ENCODE measurements around the gene NFATC2IP. TPM values are rescaled to one million over a fixed set of nuclear protein-coding genes. Genes with fewer than 3 reads are reported as not detected.
A peak's percentile ranks its signal among the peaks of the same experiment; 100 is the strongest.

Gene NFATC2IP
- total RNA-seq (2014; rRNA removed; shearing (Covaris generic)) = 22.4 and 27.4 TPM in 2 replicates

DNA sequence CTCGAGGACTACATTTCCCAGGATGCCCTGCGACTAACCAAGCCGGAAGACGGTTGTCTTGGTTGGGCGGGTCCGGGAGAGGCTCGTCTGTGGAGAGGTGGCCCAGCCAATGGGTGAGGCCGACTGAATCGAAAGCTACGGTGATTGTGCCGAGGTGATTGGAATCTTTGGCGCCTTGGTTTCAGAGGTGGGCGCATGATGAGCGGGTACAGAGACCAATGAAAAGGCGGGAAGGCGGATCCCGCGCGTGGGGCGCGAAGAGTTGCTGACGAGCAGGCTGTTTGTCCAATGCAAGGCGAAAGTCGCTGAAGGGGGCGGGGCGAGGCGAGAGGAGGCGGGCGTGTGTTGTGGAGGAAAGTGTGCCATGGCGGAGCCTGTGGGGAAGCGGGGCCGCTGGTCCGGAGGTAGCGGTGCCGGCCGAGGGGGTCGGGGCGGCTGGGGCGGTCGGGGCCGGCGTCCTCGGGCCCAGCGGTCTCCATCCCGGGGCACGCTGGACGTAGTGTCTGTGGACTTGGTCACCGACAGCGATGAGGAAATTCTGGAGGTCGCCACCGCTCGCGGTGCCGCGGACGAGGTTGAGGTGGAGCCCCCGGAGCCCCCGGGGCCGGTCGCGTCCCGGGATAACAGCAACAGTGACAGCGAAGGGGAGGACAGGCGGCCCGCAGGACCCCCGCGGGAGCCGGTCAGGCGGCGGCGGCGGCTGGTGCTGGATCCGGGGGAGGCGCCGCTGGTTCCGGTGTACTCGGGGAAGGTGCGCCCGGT lies at the start of gene NFATC2IP:
NFATC2IP (plus strand) TSS at position 290 of the 762 bp plus-strand sequence; CDS start at position 365, 75 bp downstream.
- peak; percentile 100 for DNase-seq (ENCODE audit: low spot score)
- in situ Hi-C loops (cut with HindIII; ENCODE audit: low sequenced_read_pairs) = no loop called here

DNA sequence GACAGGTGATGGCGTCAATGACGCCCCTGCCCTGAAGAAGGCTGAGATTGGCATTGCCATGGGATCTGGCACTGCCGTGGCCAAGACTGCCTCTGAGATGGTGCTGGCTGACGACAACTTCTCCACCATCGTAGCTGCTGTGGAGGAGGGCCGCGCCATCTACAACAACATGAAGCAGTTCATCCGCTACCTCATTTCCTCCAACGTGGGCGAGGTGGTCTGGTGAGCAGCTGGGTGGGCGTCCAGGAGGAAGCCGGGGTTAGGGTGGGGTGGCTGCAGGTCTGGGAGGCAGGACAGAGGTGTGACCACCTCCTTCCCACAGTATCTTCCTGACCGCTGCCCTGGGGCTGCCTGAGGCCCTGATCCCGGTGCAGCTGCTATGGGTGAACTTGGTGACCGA lies 48.9 kb upstream of the NFATC2IP start:
- no peak for DNase-seq (ENCODE audit: low spot score)
- in situ Hi-C loops (cut with HindIII; ENCODE audit: low sequenced_read_pairs) = no loop called here

DNA sequence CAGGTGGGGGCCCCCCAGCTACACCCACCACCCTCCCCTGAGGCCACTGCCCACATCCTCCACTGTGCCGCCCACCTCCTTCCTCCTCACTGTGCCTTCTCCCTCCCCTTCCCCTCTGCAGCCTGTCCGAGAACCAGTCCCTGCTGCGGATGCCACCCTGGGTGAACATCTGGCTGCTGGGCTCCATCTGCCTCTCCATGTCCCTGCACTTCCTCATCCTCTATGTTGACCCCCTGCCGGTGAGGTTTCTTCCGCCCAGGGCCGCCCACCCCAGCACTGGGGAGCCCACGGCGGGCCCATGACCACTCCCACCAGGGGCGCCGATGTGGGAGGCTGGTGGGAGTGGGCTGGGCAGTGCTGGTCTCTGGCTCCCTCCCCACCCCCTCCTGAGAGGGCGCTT lies 47.8 kb upstream of the NFATC2IP start:
- DNase-seq (ENCODE audit: low spot score) = no peak
- in situ Hi-C loops (cut with HindIII; ENCODE audit: low sequenced_read_pairs) = no loop called here

DNA sequence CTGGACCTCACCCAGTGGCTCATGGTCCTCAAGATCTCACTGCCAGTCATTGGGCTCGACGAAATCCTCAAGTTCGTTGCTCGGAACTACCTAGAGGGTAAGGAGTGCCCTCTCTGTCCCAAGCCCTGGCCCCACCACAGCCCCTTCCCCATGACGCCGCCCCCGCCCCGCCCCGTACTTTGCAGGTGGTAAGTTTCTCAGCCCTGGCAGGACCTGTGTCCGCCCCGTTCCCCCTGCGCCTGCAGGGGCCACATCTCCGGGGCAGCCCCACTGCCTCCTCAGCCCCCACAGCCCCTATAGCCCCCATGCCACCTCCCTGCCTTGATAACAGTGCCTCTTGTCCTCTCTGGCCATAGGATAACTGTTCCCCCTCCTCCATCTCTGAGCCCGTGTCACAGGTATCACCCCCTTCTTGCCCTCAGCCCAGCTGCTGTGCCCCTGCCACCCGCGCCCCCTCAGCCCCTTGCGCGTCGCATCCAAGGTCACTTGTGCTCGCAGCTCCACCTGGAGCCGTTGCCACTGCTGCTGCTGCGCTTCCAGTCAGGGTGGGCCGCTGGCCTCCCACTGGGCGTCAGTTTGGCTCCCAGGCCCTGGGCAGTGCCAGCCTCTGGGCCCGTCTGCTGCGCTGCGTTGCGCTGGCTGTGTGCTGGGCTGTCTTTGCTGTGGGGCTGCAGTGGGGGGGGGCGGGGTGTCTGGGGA lies 47.2 kb upstream of the NFATC2IP start:
- no peak for DNase-seq (ENCODE audit: low spot score)
- in situ Hi-C loops (cut with HindIII; ENCODE audit: low sequenced_read_pairs) = no loop called here

DNA sequence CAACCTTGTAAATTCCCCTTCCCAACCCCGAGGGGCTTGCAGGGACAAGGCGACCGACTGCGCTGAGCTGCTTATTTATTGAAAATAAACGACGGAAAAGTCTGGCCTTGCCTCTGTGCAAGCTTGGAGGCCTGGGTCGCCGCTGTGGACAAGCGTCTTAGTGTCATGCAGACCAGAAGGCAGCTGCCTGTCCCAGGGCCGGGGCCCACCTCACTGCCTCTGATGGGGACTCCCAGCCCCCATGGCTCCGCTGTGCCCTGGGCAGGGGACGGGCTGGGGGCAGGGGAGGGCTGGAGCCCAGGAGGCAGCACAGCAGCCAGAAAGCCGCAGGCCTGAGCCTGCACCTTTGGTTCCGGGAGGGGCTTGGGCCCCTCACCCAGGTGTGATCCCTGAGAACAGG lies 46.4 kb upstream of the NFATC2IP start:
- in situ Hi-C loops (cut with HindIII; ENCODE audit: low sequenced_read_pairs) = no loop called here

DNA sequence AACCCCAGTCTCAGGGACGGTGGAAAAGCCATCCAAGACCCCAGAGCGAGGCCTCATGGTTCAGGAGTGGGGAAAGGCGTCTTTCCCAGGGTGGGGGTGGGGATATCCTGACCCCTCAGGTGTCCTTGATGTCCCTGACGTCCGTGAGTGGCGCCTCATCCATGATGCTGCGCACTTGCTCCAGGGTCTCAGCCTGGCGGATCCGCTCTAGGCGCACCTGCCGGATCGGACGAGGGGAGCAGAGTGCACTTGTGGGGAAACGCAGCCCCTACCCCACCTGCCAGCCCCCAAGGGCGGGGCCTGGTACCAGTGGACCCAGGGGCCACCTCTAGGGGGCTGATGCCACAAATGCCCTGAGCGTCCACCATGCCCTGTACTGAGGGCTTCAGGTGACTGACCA lies 45.9 kb upstream of the NFATC2IP start:
- in situ Hi-C loops (cut with HindIII; ENCODE audit: low sequenced_read_pairs) = no loop called here
- DNase-seq (ENCODE audit: low spot score) = no peak

More for the DNA sequence above, 46.4 kb upstream of the NFATC2IP start:
- no peak for DNase-seq (ENCODE audit: low spot score)

DNA sequence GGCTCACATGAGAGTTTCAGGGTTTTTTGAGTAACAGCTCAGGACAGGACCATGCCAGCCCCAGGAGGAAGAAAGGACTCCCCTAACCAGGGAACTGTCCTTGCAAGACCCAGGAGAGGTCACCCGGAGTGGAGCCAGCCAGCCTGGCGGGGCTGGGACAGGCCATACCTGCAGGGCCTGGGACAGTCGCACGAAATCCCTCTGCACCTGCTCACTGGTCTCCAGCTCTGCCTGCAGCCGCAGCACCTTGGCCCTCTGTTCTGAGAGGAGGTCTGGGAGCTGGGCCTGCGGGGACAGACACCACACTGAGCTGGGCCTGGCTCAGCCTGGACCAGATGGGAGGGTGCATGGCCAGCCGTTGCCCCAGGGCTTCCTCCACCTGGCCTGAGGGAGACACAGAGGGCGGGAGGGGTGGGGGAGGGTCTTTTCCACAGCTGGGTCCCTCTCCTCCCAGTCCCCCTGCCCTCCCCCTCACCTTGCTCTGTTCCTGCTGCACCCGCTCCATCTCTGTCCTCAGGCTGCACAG lies 45.4 kb upstream of the NFATC2IP start:
- in situ Hi-C loops (cut with HindIII; ENCODE audit: low sequenced_read_pairs) = no loop called here
- DNase-seq (ENCODE audit: low spot score) = no peak

DNA sequence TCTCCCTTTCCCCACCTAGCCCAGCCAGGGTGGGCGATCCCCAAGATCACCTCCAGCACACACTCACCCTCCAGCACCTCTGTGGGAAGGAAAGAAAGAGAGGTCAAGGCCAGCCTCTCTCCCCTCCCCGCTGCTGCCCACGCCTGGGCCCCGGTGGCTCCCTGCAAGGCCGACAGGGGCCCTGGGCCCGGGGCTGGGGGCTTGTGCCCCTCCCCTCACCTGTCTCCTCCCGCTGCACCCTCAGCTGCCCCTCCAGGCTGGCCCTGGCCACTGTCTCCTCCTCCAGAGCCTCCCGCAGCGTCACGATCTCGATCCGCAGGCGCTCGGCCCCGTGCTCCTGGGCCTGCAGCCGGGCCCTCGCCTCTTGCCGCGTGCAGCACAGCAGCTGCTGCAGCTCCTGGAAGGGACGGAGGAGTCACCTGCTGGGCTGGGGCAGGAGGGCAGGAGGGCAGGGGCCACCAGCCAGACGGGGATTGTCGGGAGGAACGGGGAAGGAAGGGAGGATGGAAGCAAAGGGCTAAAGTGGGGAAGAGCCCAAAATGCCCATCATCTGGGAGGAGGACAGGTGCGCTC lies 44.9 kb upstream of the NFATC2IP start:
- DNase-seq (ENCODE audit: low spot score) = no peak

DNA sequence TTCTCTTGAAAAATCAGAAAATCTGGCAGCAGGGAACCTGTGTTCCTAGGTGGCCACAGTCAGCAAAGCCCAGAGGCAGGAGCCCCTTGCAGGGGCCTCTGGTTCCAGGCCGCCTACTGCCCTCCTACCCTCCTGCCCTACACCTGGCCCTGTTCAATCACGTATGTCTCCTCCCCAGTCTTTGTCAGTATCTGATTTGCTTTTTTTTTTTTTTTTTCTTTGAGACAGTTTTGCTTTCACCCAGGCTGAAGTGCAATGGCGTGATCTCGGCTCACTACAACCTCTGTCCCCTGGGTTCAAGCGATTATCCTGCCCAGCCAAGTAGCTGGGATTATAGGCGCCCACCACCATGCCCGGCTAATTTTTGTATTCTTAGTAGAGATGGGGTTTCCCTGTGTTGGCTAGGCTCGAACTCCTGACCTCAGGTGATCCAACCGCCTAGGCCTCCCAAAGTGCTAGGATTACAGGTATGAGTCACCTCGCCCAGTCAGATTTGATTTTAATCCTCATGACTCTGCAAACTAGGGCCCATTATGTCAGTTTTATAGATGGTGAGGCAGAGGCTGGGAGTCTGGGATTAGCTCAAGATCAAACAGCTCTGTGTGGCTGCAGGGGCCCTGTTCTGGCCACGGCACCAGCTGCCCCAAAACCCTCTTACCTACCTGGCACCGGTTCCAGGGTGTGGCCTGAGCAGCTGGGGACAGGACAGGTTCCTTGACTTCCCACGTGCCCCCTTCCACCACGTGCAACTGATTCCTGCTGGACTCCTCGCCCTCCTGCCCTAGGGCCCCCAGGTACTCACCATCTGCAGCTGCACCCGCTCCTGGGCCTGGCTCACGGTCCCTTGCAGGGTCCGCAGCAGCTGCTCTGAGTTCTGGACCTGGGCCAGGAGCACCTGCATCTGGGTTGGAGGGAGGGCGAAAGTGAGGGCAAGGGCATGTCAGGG lies 40.4 kb upstream of the NFATC2IP start:
- no peak for DNase-seq (ENCODE audit: low spot score)

More for the DNA sequence above, 44.9 kb upstream of the NFATC2IP start:
- in situ Hi-C loops (cut with HindIII; ENCODE audit: low sequenced_read_pairs) = no loop called here

DNA sequence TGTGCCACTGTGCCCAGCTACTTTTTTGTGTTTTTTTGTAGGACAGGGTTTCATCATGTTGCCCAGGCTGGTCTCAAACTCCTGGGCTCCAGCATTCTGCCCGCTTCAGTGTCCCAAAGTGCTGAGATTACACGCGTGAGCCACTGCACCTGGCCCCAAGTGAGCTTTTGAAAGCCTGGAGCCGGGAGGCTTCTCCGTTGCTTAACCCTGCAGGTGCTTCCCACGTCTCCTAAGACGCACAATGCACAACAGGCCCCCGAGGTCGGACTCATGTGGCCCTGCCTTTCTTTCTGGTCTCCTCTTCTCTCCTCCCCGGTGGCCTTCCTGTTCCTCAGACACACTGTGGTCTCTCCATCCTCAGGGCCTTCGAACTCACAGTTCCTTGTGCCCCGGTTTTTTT lies 38.2 kb upstream of the NFATC2IP start:
- no peak for DNase-seq (ENCODE audit: low spot score)
- in situ Hi-C loops (cut with HindIII; ENCODE audit: low sequenced_read_pairs) = no loop called here

More for the DNA sequence above, 40.4 kb upstream of the NFATC2IP start:
- in situ Hi-C loops (cut with HindIII; ENCODE audit: low sequenced_read_pairs) = no loop called here

DNA sequence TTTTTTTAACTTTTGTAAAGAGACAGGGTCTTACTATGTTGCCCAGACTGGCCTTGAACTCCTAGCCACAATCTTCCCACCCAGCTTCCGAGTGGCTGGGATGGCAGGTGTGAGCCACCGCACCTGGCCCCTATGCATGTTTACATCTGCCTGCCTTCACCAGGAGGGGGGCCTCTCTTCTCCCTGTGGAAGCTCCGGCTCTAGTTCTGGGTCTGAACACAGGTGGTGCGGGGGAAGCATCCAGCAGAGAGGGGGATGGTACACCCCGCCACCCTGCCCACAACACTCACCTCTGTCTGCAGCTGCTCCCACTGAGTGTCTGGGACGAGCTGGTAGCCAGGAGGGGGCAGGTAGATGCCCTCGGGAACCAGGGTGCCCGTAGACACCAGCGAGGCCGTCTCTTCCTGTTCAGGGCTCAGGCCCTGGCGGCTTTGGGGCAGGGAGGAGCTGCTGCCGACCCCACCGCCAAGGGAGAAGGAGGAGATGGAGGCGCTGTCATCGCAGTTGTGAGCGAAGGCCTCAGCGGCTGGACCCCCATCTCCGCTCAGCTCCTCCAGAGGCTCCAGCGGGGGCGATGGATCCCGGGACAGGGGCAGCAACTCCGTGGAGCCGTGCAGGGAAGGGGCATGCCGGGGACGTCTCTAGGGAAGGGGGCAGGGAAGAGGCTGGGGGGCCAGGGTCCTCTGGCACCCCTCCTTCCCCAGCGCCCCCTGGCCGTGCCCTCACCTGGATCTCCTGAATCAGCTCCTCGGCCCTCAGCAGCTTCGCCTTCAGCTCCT lies 36.6 kb upstream of the NFATC2IP start:
- in situ Hi-C loops (cut with HindIII; ENCODE audit: low sequenced_read_pairs) = no loop called here
- no peak for DNase-seq (ENCODE audit: low spot score)

DNA sequence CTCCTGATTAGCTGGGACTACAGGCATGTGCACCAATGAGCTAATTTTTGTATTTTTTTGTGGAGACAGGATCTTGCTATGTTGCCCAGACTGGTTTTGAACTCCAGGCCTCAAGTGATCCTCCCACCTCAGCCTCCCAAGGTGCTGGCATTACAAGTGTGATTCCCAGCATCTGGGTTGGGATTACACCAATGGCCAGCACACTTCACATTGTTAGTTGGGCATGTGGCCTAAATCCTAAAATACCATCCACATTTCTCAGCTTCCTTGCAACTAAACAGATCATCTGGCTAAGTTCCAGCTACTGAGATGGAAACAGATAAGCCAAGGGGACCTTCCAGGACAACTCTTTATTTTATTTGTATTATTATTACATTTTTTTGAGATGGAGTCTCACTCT lies 35.6 kb upstream of the NFATC2IP start:
- in situ Hi-C loops (cut with HindIII; ENCODE audit: low sequenced_read_pairs) = no loop called here
- no peak for DNase-seq (ENCODE audit: low spot score)

DNA sequence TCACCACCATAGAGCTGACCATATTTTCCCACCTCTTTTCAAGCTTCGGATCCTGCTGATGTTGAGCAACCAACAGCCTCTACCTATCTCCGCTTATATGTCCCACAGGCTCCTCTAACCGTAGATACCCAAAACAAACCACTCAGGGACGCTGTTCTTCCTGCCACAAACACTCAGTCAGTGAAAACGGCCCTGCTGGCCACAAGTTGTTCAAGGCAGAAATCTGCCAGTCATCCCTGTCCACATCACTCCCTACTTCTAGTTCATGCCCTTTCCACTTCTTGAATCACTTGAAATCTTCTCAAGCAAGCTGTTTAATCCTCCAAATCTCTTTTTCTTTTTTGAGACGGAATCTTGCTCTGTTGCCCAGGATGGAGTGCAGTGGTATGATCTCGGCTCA lies 33.6 kb upstream of the NFATC2IP start:
- no peak for DNase-seq (ENCODE audit: low spot score)
- in situ Hi-C loops (cut with HindIII; ENCODE audit: low sequenced_read_pairs) = no loop called here

DNA sequence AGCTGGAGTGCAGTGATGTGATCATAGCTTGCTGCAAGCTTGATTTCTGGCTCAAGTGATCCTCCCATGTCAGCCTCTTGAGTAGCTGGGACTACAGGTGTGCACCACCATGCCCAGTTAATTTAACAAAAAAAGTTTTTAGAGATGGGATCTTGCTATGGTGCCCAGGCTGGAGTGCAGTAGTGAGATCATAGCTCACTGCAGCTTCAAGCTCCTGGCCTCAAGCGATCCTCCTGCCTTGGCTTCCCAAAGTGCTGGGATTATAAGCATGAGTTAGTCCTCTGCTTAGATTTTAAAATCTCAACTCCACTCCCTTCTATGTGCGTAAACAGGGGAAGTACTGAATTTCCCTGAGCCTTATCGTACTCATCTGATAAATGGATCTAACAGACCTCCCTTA lies 32.0 kb upstream of the NFATC2IP start:
- in situ Hi-C loops (cut with HindIII; ENCODE audit: low sequenced_read_pairs) = no loop called here
- DNase-seq (ENCODE audit: low spot score) = no peak

DNA sequence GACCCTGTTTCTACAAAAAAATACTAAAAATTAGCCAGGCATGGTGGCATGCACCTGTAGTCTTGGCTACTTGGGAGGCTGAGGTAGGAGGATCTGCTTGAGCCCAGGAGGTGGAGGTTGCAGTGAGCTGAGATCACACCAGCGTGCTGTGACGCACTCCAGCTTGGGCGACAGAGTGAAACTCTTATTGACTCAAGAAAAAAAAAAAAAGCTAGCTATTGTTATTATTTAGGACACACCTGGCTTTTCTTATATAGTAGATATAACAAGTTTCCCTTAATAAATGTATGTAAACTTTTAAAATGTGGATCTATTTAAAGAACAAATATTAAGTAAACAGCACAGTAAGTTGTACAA lies 27.5 kb upstream of the NFATC2IP start:
- in situ Hi-C loops (cut with HindIII; ENCODE audit: low sequenced_read_pairs) = no loop called here
- no peak for DNase-seq (ENCODE audit: low spot score)

DNA sequence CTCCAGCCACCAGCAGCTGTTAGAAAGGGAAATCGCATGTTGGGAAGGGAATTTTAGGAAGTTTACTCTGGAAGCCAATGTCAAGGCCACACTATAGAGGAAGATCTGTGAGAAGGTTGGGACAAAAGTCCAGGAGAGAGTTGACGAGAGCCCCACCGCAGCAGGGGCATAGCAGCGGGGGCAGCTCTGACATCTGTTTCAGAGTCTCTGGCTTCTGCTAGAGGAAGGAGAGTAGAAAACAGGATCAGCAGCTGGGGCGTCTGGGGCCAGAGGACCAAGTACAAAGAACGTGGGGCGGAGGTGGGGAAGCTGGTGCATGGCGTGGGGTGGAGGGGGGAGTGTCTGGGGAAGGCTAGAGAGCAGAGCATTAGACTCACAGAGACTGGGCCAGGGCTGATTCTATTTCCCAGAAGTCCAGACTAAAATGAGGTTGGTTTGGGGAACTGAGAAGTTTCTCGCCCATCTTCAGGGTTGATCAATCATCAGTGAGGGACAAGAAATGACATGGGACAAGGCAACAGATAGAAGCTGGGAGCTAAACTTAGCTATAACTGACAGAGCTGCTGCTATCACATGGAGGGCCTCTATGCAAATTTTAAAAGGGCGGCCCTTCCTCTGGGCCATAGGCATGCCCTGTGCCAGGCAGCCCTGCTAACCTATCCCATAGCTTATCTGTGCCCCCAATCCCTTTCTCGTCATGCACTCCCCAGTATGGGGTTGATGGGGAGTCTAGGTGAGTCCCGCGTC lies 26.9 kb upstream of the NFATC2IP start:
- no peak for DNase-seq (ENCODE audit: low spot score)

DNA sequence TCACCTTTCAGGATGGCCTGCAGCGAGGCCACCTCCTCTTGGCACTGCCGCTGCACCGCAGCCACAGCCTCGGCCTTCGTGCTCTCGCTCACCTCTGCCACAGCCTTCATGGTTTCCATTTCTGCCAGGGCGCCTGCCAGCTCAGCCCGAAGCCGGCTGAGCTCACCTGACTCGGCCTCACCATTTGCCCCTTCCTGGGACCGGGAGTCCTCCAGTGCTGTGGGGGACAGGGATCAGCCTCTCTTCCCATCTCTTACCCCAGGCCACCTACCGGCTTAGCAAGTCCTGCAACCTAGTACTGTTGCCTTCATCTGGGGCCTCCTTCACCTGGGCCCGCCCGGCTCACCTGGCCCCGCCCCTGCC lies 26.4 kb upstream of the NFATC2IP start:
- no peak for DNase-seq (ENCODE audit: low spot score)
- in situ Hi-C loops (cut with HindIII; ENCODE audit: low sequenced_read_pairs) = no loop called here

More for the DNA sequence above, 26.9 kb upstream of the NFATC2IP start:
- in situ Hi-C loops (cut with HindIII; ENCODE audit: low sequenced_read_pairs) = no loop called here

Measured in G401 (cell line).